NCI-H748 (cell line): ENCODE results near the gene CLPX.
A peak's percentile ranks its signal among the peaks of the same experiment; 100 is the strongest.
"Not testable (repeated sequence)": the region's sequence is repeated elsewhere in the genome, so short reads cannot be mapped to it uniquely, and the experiment has no call there.

Source experiments
- DNase-seq: peaks from one replicate; lab custom pipeline; 2025; ENCODE audit not compliant: unreplicated experiment; lab: John Stamatoyannopoulos, UW

CLPX gene

GRCh38 chr15:65184868-65185717 lies at the start of gene CLPX:
Gene CLPX (minus strand): TSS chr15:65185342. CDS start chr15:65185153, 189 bp downstream.
- peak; percentile 94 for DNase-seq

- no peak for DNase-seq
Measured at GRCh38 chr15:65233696-65234095, 48.6 kb upstream of the CLPX start.

GRCh38 chr15:65232520-65232919 lies 47.4 kb upstream of the CLPX start:
- DNase-seq, result no peak

DNA sequence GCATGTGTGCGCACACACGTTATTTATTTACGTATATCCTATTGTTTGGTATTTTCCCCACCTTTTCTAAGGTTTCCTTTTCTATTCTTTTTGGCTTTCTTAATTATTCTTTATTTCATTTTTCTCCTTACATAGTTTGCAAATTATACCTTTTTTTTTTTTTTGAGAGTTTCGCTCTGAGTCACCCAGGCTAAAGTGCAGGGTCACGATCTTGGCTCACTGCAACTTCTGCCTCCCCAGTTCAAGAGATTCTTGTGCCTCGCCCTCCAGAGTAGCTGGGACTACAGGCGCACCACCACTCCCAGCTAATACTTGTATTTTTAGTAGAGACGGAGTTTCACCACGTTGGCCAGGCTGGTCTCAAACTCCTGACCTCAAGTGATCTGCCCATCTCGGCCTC lies 46.2 kb upstream of the CLPX start:
- no peak for DNase-seq

- not testable (repeated sequence) for DNase-seq
Measured at GRCh38 chr15:65226901-65227300, 41.8 kb upstream of the CLPX start.

DNA sequence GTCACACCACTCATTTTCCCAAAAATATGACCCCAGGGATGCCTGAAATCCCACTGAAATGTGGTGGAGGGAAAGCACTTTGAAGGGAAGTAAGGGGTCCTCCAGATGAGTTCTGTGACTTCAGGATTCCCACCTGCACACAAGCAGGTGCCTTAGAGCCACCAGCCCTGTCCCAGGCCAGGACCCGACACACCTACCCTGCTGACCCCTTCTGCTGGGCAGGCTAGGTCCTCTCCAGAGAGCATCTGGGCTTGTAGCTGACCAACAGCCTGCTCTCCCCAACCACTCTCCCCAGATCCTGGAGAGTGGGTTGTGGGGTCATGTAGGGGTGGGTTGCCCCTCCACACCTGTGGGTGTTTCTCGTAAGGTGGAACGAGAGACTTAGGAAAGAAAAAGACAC lies 41.1 kb upstream of the CLPX start:
- no peak for DNase-seq

GRCh38 chr15:65223996-65224395 lies 38.9 kb upstream of the CLPX start:
- no peak for DNase-seq

DNA sequence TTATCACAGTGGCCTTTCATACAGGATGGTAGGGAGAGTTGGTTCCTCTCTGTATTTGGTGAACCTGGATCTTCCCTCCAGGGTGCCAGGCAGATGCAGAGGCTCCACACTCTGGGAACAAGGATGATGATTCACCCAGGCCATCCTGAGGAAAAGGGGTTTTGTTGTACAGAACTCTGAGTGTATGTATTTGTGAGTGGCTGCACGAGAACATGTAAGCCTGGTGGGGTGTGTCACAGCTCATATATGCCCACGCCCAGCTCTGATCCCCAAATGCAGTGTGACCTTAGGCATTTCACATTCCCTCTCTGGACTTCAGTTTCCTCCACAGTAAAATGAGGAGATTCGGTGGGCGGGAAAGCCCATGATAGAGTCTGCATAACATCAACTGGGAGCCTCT lies 37.7 kb upstream of the CLPX start:
- no peak for DNase-seq

DNA sequence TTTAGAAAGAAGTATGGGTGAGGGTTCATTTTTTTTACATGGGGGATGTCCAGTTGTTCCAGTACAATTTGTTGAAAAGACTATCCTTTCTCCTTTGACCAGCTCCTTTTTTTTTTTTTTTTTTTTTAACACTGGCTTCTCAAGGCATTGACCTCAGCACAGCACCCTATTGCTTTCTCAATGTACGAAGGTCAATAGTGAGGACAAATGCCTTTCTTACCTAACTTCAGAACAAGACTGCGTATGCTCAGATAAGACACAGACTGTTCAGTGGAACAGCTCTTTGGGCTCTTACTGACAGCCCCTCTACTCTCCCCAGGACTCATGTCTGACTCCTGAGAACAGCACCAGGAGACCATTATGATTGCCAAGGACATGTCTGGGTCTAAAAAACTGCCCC lies 36.6 kb upstream of the CLPX start:
- no peak for DNase-seq

DNA sequence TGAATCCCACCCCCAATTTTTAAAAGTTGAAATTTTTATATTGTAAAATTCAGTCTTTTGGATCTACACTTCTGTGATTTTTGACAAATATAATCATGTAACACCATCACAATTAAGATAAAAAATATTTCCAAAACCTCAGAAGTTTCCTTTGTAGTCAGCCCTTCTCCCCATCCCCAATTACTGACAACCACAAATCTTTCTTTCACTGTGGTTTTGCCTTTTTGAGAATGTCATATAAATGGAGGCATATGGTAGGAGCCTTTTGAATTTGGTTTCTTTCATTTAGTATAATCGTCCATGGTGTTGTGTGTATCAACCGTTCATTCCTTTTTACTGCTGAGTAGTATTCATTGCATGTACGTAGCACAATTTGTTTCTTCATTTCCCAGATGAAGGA lies 34.0 kb upstream of the CLPX start:
- DNase-seq, result no peak

GRCh38 chr15:65217526-65218482 lies 32.7 kb upstream of the CLPX start:
- no peak for DNase-seq

GRCh38 chr15:65215496-65215895 lies 30.4 kb upstream of the CLPX start:
- DNase-seq, result no peak

DNA sequence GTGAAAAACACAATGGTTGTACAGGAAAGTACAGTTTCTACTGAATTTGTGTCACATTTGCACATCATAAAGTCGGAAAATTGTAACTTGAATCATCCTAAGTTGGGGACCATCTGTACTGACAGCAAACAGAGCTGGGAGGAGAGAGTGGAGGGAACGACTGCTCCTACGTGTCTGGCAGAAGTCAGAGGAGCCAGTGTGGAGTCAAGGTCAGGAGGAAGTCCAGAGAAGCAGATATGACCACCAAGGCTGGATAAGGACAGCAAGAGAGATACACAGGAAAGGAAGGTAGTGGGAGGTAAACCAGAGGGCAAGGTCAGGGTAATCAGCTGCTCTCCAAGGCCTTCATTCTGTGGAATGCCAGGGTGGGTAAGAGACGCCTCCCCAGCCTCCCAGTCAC lies 28.9 kb upstream of the CLPX start:
- DNase-seq, result no peak

DNA sequence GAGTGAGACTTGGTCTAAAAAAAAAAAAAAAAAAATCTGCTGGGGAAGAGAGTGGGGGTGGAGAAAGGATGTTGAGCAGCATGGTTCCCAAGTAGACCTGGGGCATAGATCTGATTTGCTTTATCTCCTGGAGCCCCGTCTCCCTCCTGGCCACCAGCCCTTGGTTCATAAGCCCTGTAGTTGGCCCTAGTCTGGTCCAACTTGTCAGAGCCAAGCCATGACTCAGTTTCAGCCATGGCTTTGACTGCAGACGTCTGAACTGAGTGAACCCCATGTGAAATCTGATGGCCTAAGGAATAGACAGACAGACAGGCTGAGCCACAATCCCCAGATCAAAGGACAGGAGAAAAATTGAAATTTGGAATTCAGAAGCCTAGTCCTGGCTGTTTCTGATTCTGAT lies 28.1 kb upstream of the CLPX start:
- DNase-seq, result no peak

DNA sequence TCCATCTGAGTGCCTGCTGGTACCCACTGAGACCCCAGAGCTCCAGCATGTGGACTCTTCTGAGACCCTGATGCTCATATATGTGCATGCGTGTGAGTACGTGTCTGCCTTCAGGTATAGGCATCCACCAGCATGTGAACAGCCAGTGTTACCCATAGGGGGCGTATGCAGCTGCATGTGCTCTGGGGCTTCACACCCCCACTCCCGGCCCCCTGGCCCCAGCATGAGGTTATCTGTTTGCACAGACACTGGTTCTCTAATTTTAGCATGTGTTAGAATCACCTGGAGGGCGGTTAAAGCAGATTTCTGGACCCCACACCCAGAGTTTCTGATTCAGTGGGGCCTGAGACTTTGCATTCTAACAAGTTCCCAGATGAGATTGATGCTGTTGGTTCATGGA lies 27.0 kb upstream of the CLPX start:
- peak; percentile 33 for DNase-seq

DNA sequence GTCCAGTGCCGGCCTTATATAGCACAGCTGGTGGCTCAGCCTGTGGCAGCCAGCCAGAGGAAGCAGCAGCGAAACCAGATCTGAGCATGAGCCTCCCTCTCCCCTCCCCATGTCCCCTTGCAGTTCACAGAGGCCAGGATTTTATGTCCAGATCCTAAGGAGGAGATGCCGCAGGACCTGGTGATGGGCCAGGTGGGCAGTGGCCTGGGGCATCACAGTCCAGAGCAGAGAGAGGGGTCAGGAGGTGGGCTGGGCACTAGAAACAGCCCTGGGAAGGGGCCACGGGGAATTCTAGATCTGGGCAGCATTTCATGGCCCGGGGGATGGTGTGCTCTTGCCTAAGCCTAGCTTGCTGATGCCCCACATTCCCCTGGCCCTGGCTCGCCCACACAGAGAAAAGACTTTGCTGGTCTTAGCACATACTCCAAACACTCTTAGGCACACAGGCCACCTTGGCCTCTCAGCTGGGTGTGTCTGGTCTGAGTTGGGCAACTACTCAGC lies 26.4 kb upstream of the CLPX start:
- no peak for DNase-seq

GRCh38 chr15:65210770-65211481 lies 25.8 kb upstream of the CLPX start, which contains the start of gene CILP:
Gene CILP (minus strand): TSS chr15:65211473. CDS start chr15:65209755, 1,718 bp downstream.
- no peak for DNase-seq

DNA sequence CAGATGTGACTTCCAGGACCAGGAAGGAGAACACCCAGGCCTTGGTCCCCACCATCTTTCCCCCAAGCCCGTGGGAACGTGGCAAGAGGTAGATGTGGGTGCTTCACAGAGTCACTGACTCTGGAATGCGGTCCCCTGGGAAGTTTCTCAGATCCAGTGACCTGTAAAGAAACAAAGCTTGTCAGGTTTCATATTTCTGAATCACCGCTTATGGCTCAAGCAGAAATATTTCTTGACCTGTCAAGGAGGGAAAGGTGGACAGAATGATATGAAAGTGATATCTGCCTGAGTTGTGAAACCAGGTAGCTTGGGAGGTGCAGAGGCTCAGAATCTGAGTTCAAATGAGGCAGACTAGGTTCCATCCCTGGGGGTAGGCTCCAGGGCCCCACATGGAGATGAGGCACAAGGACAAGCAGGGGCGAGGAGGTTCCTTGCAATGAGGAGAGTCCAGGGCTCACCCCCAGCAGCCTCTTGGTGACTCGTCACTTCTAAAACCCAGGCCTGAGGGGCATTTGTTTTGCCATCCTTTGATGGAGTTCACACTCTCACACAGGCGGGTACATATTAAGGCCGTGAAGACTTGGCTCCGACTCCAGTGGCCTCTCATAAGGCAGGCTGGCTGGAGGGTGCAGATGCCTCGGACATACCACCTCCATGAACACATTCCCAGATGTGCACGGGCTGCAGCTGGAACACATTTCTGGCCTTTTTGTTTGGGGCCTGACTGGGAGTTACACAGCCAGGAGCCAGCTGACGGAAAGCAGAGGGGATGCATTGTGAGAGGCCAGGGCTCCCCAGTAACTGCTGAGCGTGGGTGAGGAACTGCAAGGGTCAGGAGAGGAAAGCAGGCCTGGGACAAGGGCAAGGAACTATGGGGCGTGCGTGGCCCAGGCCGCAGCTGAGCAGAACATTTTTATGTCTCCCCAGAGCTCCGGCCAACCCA lies 24.8 kb upstream of the CLPX start:
- DNase-seq, result no peak

DNA sequence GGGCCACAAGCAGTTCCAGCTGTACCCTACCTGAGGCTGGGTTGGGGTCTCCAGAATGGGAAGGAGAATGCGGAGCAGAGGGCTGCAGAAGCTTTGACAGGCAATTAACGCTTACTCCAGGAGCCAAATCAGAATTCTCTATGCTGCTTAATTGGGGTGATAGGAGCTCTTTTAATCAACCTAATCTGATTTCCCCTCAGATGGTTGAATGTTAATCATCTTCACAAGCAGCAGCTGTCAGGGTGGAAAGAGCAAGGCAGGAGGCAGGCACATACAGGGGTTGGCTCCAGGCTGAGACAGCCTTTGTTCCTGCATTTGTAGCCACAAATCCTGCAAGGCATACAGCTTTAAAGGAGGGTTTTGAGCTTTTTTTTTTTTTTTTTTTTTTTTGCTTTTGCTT lies 23.5 kb upstream of the CLPX start:
- no peak for DNase-seq

GRCh38 chr15:65207280-65207840 lies 22.2 kb upstream of the CLPX start:
- DNase-seq, result no peak
